HL-60 (cell line): ENCODE data around the gene IMPA2.

Source experiments
- GABPA ChIP-seq: IDR thresholded peaks from 2 replicates; pipeline ENCODE4 v1.6.1; 2012; ENCODE audit warnings: low read depth
- POLR2AphosphoS5 ChIP-seq: IDR thresholded peaks from 2 replicates; pipeline ENCODE4 v1.6.1; 2012; ENCODE audit warnings: low read depth
- SPI1 ChIP-seq: IDR thresholded peaks from 2 replicates; pipeline ENCODE4 v1.6.1; 2012; ENCODE audit warnings: low read depth, mild to moderate bottlenecking, borderline replicate concordance
- TF ChIP-seq, protein P1 (sequence below): IDR thresholded peaks from one replicate; pipeline ENCODE4 v1.5.1; 2011; ENCODE audit warnings: low read length, control low read depth, inconsistent platforms; ENCODE audit not compliant: insufficient read depth
- TF ChIP-seq, protein P2 (sequence below): IDR thresholded peaks from 2 replicates; pipeline ENCODE4 v1.6.1; 2012; ENCODE audit warnings: low read depth; ENCODE audit not compliant: insufficient replicate concordance

DNA sequence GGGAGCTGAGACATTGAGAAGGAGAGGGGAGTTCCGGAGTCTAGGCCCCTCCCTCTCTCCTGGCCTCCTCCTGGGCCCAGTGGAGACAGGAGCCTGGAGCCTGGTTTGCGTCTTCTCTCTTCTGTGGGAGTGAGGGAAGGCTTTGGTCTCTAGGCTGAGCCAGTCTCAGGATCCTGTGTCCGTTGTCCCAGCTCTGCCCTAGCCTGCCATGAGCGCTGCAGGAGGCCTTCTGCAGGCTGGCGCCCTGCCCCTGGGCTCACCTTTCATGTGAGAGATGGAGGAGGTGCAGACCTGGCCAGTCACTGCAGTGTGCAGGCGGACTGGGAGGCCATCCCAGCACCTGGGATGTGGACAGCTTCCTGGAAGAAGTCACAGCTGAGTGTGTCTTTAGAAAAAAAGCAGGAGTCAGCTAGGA, 8.7 kb downstream of the IMPA2 start:
- TF ChIP-seq, protein P1, sequence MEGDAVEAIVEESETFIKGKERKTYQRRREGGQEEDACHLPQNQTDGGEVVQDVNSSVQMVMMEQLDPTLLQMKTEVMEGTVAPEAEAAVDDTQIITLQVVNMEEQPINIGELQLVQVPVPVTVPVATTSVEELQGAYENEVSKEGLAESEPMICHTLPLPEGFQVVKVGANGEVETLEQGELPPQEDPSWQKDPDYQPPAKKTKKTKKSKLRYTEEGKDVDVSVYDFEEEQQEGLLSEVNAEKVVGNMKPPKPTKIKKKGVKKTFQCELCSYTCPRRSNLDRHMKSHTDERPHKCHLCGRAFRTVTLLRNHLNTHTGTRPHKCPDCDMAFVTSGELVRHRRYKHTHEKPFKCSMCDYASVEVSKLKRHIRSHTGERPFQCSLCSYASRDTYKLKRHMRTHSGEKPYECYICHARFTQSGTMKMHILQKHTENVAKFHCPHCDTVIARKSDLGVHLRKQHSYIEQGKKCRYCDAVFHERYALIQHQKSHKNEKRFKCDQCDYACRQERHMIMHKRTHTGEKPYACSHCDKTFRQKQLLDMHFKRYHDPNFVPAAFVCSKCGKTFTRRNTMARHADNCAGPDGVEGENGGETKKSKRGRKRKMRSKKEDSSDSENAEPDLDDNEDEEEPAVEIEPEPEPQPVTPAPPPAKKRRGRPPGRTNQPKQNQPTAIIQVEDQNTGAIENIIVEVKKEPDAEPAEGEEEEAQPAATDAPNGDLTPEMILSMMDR: no peak
- TF ChIP-seq POLR2AphosphoS5: no peak
- TF ChIP-seq, protein P2, sequence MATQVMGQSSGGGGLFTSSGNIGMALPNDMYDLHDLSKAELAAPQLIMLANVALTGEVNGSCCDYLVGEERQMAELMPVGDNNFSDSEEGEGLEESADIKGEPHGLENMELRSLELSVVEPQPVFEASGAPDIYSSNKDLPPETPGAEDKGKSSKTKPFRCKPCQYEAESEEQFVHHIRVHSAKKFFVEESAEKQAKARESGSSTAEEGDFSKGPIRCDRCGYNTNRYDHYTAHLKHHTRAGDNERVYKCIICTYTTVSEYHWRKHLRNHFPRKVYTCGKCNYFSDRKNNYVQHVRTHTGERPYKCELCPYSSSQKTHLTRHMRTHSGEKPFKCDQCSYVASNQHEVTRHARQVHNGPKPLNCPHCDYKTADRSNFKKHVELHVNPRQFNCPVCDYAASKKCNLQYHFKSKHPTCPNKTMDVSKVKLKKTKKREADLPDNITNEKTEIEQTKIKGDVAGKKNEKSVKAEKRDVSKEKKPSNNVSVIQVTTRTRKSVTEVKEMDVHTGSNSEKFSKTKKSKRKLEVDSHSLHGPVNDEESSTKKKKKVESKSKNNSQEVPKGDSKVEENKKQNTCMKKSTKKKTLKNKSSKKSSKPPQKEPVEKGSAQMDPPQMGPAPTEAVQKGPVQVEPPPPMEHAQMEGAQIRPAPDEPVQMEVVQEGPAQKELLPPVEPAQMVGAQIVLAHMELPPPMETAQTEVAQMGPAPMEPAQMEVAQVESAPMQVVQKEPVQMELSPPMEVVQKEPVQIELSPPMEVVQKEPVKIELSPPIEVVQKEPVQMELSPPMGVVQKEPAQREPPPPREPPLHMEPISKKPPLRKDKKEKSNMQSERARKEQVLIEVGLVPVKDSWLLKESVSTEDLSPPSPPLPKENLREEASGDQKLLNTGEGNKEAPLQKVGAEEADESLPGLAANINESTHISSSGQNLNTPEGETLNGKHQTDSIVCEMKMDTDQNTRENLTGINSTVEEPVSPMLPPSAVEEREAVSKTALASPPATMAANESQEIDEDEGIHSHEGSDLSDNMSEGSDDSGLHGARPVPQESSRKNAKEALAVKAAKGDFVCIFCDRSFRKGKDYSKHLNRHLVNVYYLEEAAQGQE: no peak
- no peak for TF ChIP-seq GABPA
- no peak for TF ChIP-seq SPI1
